ENCODE measurements around the gene ACBD5. TPM values are rescaled to one million over a fixed set of nuclear protein-coding genes. Genes with fewer than 3 reads are reported as not detected.
A peak's percentile ranks its signal among the peaks of the same experiment; 100 is the strongest.
"Not testable (repeated sequence)": the region's sequence is repeated elsewhere in the genome, so short reads cannot be mapped to it uniquely, and the experiment has no call there.

The ACBD5 gene
- total RNA-seq, 1 donor from 2014 or later, result 23.8 TPM

- DNase-seq (ENCODE audit: low read depth, low spot score), result no peak
Measured at GRCh38 chr10:27241010-27241651, 534 bp upstream of the ACBD5 start.

- DNase-seq (ENCODE audit: low read depth, low spot score), result not testable (repeated sequence)
Measured at GRCh38 chr10:27237531-27237930, 3.1 kb downstream of the ACBD5 start.

DNA sequence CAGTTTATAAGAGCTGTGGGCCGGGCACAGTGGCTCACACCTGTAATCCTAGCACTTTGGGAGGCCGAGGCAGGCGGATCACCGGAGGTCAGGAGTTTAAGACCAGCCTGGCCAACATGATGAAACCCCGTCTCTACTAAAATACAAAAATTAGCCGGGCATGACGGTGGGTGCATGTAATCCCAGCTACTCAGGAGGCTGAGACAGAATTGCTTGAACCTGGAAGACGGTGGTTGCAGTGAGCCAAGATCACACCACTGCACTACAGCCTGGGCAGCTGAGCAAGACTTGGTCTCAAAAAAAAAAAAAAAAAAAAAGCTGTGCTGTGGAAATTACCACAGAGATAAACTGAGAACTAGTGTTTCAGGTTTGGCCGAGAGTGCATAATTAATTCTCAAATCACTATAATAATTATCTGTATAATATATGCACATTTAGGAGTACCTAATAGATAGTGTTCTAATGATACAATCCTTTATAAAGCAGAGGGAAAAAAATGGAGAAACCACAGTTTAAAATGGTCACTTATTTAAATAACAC, 3.9 kb downstream of the ACBD5 start:
- not testable (repeated sequence) for DNase-seq (ENCODE audit: low read depth, low spot score)

- no peak for DNase-seq (ENCODE audit: low read depth, low spot score)
Measured at GRCh38 chr10:27235706-27236105, 4.9 kb downstream of the ACBD5 start.

- no peak for DNase-seq (ENCODE audit: low read depth, low spot score)
Measured at GRCh38 chr10:27230022-27230421, 10.6 kb downstream of the ACBD5 start.

DNA sequence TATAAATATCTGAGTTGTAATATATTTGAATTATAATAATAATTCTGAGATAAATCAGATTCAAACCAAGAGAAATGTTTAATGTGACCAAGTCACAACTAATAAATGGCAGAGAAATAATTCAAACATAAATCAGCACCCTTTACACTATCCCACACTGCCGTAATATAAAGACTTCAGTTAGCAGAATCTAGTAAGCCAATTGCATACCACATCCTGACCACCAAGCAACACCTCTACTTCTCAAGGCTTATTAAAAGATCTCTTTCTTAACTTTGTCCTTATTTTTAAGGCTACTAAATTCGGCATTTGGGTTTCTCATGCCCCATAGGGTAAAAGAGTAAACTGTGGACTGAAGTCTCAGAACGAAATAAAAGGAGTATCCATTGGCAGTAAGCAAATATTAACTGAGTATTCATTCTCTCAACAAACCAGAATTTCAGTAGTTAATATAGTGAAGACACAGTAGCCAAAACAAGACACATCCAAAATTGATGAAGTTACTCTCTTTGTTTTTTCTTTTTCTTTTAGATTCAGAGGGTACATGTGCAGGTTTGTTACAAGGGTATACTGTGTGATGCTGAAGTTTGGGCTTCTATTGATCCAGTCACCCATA, 14.8 kb downstream of the ACBD5 start:
- no peak for DNase-seq (ENCODE audit: low read depth, low spot score)

GRCh38 chr10:27225011-27225590, 15.5 kb downstream of the ACBD5 start:
- no peak for DNase-seq (ENCODE audit: low read depth, low spot score)

DNA sequence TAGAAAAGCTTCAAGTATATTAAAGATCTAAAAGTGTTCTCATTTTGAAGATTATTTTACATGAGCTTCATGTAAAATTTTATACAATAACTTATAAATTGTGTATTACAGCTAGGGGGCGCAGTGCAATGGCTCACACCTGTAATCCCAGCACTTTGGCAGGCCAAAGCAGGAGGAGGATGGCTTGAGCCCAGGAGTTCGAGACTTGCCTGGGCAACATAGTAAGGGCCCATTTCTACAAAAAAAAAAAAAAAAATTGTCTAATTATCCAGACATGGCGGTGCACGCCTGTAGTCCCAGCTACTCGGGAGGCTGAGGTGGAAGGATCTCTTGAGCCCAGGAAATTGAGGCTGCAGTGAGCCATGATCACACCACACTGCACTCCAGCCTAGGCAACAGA, 16.6 kb downstream of the ACBD5 start:
- peak; percentile 8 for DNase-seq (ENCODE audit: low read depth, low spot score)

- DNase-seq (ENCODE audit: low read depth, low spot score), result no peak
Measured at GRCh38 chr10:27207350-27207749, 33.2 kb downstream of the ACBD5 start.

GRCh38 chr10:27203806-27204205, 36.8 kb downstream of the ACBD5 start:
- no peak for DNase-seq (ENCODE audit: low read depth, low spot score)

- no peak for DNase-seq (ENCODE audit: low read depth, low spot score)
Measured at GRCh38 chr10:27197980-27198620, 42.5 kb downstream of the ACBD5 start.

GRCh38 chr10:27192284-27192683, 48.3 kb downstream of the ACBD5 start:
- DNase-seq (ENCODE audit: low read depth, low spot score), result peak; percentile 47

GRCh38 chr10:27190508-27190907, 50.1 kb downstream of the ACBD5 start:
- no peak for DNase-seq (ENCODE audit: low read depth, low spot score)

DNA sequence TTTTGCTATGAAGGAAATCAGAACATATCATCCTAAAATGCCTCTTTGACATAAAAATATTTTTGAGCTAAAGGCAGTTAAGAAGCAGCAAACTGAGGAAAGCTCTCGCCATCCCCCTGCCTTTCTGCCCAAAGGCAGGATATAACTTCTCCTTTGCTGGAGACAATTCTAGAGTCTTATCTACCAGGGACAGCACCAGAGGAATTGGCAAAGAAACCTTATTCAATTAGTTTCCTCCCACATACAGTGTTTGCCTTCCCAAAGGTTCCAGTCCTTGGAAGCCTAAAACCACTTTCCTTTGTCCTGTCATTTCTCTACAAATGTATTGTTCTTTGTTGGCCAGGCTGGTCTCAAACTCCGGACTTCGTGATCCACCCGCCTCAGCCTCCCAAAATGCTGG, 51.7 kb downstream of the ACBD5 start:
- DNase-seq (ENCODE audit: low read depth, low spot score), result no peak

DNA sequence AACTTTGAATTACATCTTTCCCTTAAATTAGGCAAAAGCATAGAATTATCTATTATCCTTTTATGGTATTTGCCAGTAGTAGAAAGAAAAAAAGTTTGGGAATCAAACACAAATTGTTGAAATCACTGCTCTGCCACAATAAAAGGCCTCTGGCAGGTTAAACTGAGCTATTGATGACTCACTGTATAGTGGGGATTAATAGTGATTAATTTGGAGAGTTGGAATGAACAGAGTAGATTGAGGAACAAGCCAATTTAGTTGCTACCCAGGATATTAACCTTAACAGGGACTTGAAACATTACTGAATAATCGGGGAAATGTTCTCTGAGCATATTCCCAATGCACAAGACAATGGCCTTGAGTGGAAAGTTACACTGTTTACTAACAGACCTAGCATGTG, 52.3 kb downstream of the ACBD5 start:
- DNase-seq (ENCODE audit: low read depth, low spot score), result no peak

GRCh38 chr10:27169849-27170248, 70.7 kb downstream of the ACBD5 start:
- DNase-seq (ENCODE audit: low read depth, low spot score), result no peak

DNA sequence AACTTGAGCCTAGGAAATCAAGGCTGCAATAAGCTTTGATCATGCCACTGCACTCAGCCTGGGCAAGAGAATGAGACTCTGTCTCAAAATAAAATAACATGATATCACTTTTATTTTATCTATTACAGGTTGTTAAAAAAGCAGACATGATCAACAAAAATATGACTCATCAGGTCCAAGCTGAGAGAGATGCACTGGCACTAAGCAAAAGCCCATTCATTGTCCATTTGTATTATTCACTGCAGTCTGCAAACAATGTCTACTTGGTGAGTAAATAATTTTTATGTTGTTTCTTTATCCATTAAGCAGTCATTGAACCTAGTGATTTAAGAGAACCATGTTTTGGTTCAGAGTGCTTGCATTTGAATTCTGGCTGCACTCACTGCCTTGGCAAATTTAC, 82.2 kb downstream of the ACBD5 start:
- no peak for DNase-seq (ENCODE audit: low read depth, low spot score)

DNA sequence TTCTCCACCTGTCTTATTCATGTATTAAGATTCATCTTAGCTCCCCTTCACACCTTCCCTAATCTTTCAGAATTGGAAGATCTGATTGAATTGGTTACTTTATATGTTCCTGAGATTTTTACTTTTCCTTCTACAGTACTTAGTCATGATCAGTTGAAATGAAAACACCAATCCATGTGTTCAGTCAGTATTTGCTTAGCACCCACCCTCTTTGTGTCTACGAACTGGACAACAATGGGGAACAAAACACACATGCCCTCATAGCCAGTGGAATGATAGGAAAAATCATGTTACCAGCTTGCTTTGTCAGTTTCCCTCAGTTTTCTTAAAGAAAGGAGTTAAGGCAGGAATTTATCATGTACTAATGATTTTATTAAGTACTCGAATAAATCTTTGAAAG, 83.4 kb downstream of the ACBD5 start:
- DNase-seq (ENCODE audit: low read depth, low spot score), result no peak

DNA sequence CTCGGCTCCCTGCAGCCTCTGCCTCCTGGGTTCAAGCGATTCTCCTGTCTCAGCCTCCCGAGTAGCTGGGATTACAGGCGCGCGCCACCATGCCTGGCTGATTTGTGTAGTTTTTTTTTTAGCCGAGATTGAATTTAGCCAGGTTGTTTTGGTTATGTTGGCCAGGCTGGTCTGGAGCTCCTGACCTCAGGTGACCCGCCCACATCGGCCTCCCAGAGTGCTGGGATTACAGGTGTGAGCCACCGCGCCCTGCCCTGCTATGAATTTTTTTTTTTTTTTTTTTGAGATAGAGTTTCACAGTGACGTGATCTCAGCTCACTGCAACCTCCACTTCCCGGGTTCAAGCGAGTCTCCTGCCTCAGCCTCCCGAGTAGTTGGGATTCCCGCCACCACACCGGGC, 84.0 kb downstream of the ACBD5 start:
- not testable (repeated sequence) for DNase-seq (ENCODE audit: low read depth, low spot score)

DNA sequence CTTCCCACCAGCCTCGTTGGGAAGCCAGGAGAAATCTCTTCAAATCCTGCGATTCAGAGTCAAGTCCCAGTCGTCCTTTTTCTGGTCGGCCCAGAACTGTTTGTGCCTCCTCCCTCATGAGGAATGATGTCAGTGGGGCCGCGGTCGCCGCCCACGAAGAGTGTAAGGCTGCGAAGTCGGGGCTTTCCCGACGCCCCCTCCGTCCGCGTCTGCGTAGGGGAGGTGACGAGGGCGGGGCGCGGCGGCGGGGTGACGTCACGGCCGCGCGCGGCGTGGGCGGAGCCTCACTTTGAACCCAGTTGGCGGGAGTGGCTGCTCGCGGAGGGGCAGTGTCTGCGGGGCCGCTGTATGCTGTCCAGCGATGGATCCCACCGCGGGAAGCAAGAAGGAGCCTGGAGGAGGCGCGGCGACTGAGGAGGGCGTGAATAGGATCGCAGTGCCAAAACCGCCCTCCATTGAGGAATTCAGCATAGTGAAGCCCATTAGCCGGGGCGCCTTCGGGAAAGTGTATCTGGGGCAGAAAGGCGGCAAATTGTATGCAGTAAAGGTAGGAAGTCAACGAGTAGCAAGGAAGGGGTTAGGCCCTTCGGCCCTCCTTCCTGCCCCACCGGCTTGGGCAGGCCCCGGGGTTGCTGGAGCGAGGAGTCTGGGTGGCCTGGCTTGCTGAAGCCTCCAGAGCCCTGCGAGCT, 85.4 kb downstream of the ACBD5 start, which contains the start of gene MASTL:
TSS of gene MASTL (plus strand) at position 287 of the 689 bp plus-strand sequence. CDS start at position 362, 75 bp downstream.
- DNase-seq (ENCODE audit: low read depth, low spot score), result peak; percentile 80

DNA sequence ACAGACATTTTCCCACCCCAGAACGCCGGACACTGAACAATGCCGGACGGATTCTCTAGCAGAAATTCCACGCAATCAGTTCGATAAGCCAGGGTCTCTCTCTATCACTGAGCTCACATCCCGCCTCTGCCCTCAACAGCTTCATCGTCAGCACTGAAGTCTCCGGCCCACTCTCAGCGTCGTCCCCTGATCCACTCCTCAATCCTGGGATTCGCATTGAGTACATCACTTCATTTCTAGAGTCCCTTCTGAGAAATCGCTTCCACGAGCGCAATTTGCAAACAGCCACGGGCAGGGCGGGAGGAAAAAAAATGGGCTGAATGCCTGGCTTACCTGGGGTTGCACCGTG, 86.8 kb downstream of the ACBD5 start:
- DNase-seq (ENCODE audit: low read depth, low spot score), result no peak

DNA sequence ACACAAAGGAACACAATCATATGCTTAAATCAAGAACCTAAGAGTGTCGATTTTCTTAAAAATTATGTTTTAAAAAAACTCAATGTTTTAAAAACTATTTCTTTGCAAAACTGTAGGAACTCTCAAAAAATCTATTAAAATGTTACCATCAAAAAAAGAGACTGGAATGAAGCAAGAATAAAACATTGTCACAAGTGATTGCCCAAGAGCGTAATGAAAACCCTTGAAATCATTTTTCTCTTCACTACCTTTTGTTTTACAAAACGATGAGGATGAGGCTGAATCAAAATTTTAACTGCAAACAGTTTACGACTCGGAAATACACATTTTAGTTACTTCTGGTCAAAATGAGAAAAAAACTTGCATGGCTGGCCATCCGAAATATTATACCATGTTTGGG, 87.3 kb downstream of the ACBD5 start:
- DNase-seq (ENCODE audit: low read depth, low spot score), result no peak

Data from pulmonary artery endothelial cell (primary cell).